HepG2 (cell line): ENCODE data around the gene ERC1. TPM values are rescaled to one million over a fixed set of nuclear protein-coding genes. Genes with fewer than 3 reads are reported as not detected.

Experiments
- ATAC-seq: fragments of 200-7000 bp; cut with Tn5 transposase; 3 replicates; pipeline ENCODE4 v1.9.1; 2020; ENCODE audit warnings: mild to moderate bottlenecking, moderate library complexity
- BruUV-seq: library from RNA; stranded (reverse); fragments of 400-500 nt; replicated peaks from 2 replicates; lab custom pipeline; 2021; lab: Mats Ljungman, UMichigan
- CTCF ChIA-PET: fragments of 300-600 bp; formaldehyde crosslinking; extraction: SDS; loops from one replicate; lab custom pipeline; 2021; ENCODE audit warnings: low total read pairs, inconsistent platforms, low intra/inter-chr PET ratio; lab: Yijun Ruan, JAX
- POLR2A ChIA-PET: fragments of 350-600 bp; sonication (Branson Sonifier 250); formaldehyde crosslinking; loops from one replicate; lab custom pipeline; 2020; ENCODE audit warnings: antibody characterized with exemption, inconsistent platforms; lab: Yijun Ruan, JAX
- DNase-seq: peaks from one replicate; pipeline ENCODE4 v3.0.0-alpha.2; 2015; ENCODE audit warnings: low spot score
- FAIRE-seq: peaks from 3 replicates; lab custom pipeline; 2011; peaks lifted over from hg19 to GRCh38; lab: Jason Lieb, UNC
- H2AFZ ChIP-seq: one replicate; pipeline ENCODE4 v1.6.1; 2011; ENCODE audit warnings: low read length, inconsistent platforms
- H3K27ac ChIP-seq: fragments of 300-600 bp; 3 replicates; pipeline ENCODE4 v1.8.0; 2011; ENCODE audit warnings: mixed run types, mild to moderate bottlenecking, mixed read lengths, low read length, inconsistent platforms; ENCODE audit not compliant: insufficient read depth; ENCODE audit errors: extremely low read length
- H3K27me3 ChIP-seq, 2 experiments: fragments of 200-600 bp in 1 of 2; 2 replicates in 1 of 2; 3 replicates in 1 of 2; pipeline versions ENCODE4 v1.6.0 to v1.8.0; 2011; ENCODE audit warnings: low read length in 2 of 2, mild to moderate bottlenecking in 2 of 2, moderate library complexity in 2 of 2, inconsistent platforms in 1 of 2; ENCODE audit not compliant: insufficient read depth in 2 of 2, control insufficient read depth in 1 of 2
- H3K36me3 ChIP-seq, 2 experiments: fragments of 200-600 bp in 1 of 2; replicated peaks in 1 of 2; 2 replicates in 1 of 2; 3 replicates in 1 of 2; pipeline versions ENCODE4 v1.5.1 to v1.8.0; 2011; ENCODE audit warnings: low read length in 2 of 2, inconsistent platforms in 1 of 2; ENCODE audit not compliant: insufficient read depth in 2 of 2, control insufficient read depth in 1 of 2
- H3K4me1 ChIP-seq: 2 replicates; pipeline ENCODE4 v1.5.1; 2012; ENCODE audit warnings: low read length, inconsistent platforms; ENCODE audit not compliant: insufficient read depth
- H3K4me2 ChIP-seq: 2 replicates; pipeline ENCODE4 v1.6.0; 2011; ENCODE audit warnings: low read depth, low read length, inconsistent platforms
- H3K4me3 ChIP-seq, 3 experiments: fragments of 200-600 bp in 1 of 3; sonication (generic), shearing (Covaris generic) in 1 of 3; replicated peaks in 1 of 3; 2 replicates each; pipeline ENCODE4 v1.5.1; 2011 to 2016; ENCODE audit warnings: low read length in 3 of 3, inconsistent platforms in 2 of 3, low read depth in 2 of 3, mild to moderate bottlenecking in 2 of 3, control low read depth in 1 of 3, mixed read lengths in 1 of 3; ENCODE audit not compliant: insufficient read depth in 1 of 3
- H3K79me2 ChIP-seq: one replicate; pipeline ENCODE4 v1.6.1; 2011; ENCODE audit warnings: low read length, inconsistent platforms; ENCODE audit not compliant: insufficient read depth
- H3K9ac ChIP-seq: 2 replicates; pipeline ENCODE4 v1.6.0; 2011; ENCODE audit warnings: mild to moderate bottlenecking, low read depth, low read length, inconsistent platforms; ENCODE audit not compliant: insufficient read depth
- H3K9me3 ChIP-seq: 2 replicates; pipeline ENCODE4 v1.5.1; 2012; ENCODE audit warnings: mild to moderate bottlenecking, low read length
- H4K20me1 ChIP-seq: 2 replicates; pipeline ENCODE4 v1.6.0; 2011; ENCODE audit warnings: inconsistent platforms, mild to moderate bottlenecking, low read length, moderate library complexity; ENCODE audit not compliant: insufficient read depth
- ERF ChIP-seq: IDR thresholded peaks from 2 replicates; pipeline ENCODE4 v1.6.1; 2018; ENCODE audit warnings: missing biosample characterization, missing genetic modification reagents
- GABPB1 ChIP-seq: IDR thresholded peaks from 2 replicates; pipeline ENCODE4 v1.6.1; 2016; ENCODE audit warnings: mild to moderate bottlenecking, missing genetic modification reagents, moderate library complexity, missing compliant biosample characterization
- ISX ChIP-seq: sonication (generic); formaldehyde crosslinking; conservative IDR thresholded peaks from 2 replicates; pipeline ENCODE4 v1.5.0; 2020; ENCODE audit warnings: missing genetic modification reagents
- SIN3A ChIP-seq: IDR thresholded peaks from 2 replicates; pipeline ENCODE4 v1.6.1; 2011; ENCODE audit warnings: low read depth, mild to moderate bottlenecking, control low read depth, low read length, borderline replicate concordance
- THAP7 ChIP-seq: sonication (generic); formaldehyde crosslinking; IDR thresholded peaks from 2 replicates; pipeline ENCODE4 v1.8.1; 2023; ENCODE audit warnings: mild to moderate bottlenecking, missing genetic modification reagents
- ZFP91 ChIP-seq: sonication (generic); formaldehyde crosslinking; IDR thresholded peaks from 2 replicates; pipeline ENCODE4 v1.9.0; 2022; ENCODE audit warnings: missing genetic modification reagents, mild to moderate bottlenecking, borderline replicate concordance
- ZNF124 ChIP-seq: sonication (generic); formaldehyde crosslinking; IDR thresholded peaks from 2 replicates; pipeline ENCODE4 v1.4.0; 2020; ENCODE audit warnings: missing genetic modification reagents
- ZNF432 ChIP-seq: sonication (generic); formaldehyde crosslinking; IDR thresholded peaks from 2 replicates; pipeline ENCODE4 v1.5.0; 2020; ENCODE audit warnings: missing genetic modification reagents, mild to moderate bottlenecking, borderline replicate concordance
- ZNF460 ChIP-seq: sonication (generic); formaldehyde crosslinking; IDR thresholded peaks from 2 replicates; pipeline ENCODE4 v1.5.1; 2020; ENCODE audit warnings: missing genetic modification reagents, mild to moderate bottlenecking, borderline replicate concordance
- ZNF552 ChIP-seq: sonication (generic); formaldehyde crosslinking; IDR thresholded peaks from 2 replicates; pipeline ENCODE4 v1.9.0; 2022; ENCODE audit warnings: missing genetic modification reagents, mild to moderate bottlenecking, borderline replicate concordance
- ZNF564 ChIP-seq: sonication (generic); formaldehyde crosslinking; IDR thresholded peaks from 2 replicates; pipeline ENCODE4 v1.8.1; 2023; ENCODE audit warnings: mild to moderate bottlenecking, missing genetic modification reagents
- ZNF567 ChIP-seq: sonication (generic); formaldehyde crosslinking; IDR thresholded peaks from 2 replicates; pipeline ENCODE4 v1.8.1; 2023; ENCODE audit warnings: mild to moderate bottlenecking, missing genetic modification reagents, borderline replicate concordance
- ZNF615 ChIP-seq: sonication (generic); formaldehyde crosslinking; IDR thresholded peaks from 2 replicates; pipeline ENCODE4 v1.5.0; 2020; ENCODE audit warnings: mild to moderate bottlenecking, missing genetic modification reagents, borderline replicate concordance
- ZNF75D ChIP-seq: sonication (generic); formaldehyde crosslinking; IDR thresholded peaks from 2 replicates; pipeline ENCODE4 v1.8.1; 2023; ENCODE audit warnings: missing genetic modification reagents, mild to moderate bottlenecking, borderline replicate concordance
- WGBS: methylation state at CpG from one replicate; pipeline ENCODE4 v1.1.6; 2017; ENCODE audit warnings: low lambda C conversion rate; 5-methylcytosine and 5-hydroxymethylcytosine counted together
- in situ Hi-C: cut with HindIII; loops from 2 replicates; pipeline ENCODE4 v1.10.0; 2017; ENCODE audit warnings: low pct_unique_long_range_greater_than_20kb; ENCODE audit not compliant: extremely low pct_ligation_motif_present
- intact Hi-C: fragments of 100-400 bp; cut with micrococcal nuclease; formaldehyde crosslinking; loops from one replicate; pipeline ENCODE4 v1.10.0; 2022; ENCODE audit not compliant: unreplicated experiment
- polyA plus RNA-seq, 8 experiments: library from polyadenylated mRNA; depleted of rRNA in 3 of 8; stranded (reverse) in 7 of 8; unstranded in 1 of 8; fragments of >200 nt; fragmentation: Illumina TruSeq in 4 of 8; extraction: Trizol in 4 of 8; gene quantifications; 2 replicates each; pipeline versions ENCODE4 v1.2.1 to v1.2.3, GENCODE V29; 2011 to 2016; ENCODE audit warnings: low read depth in 4 of 8, missing spikeins in 1 of 8, mixed read lengths in 1 of 8; ENCODE audit not compliant: insufficient read depth in 1 of 8
- total RNA-seq, 5 experiments: library from RNA; depleted of rRNA; stranded (reverse); fragments of >200 nt; fragmentation: Illumina TruSeq; extraction: Trizol; gene quantifications; 2 replicates each; pipeline ENCODE4 v1.2.3, GENCODE V29; 2016; ENCODE audit warnings: low read depth in 1 of 5

ERC1 gene
- total and polyA plus RNA-seq, 2 of the 13 experiments (the other 11 are each of a cell fraction or from before 2014, with no cell fraction given) = 6.1 to 12.4 TPM

- no peak for TF ChIP-seq SIN3A
- TF ChIP-seq ISX (CRISPR knock-in tag) = no peak
- no peak for TF ChIP-seq ZNF432
Observed at GRCh38 chr12:1046727-1047126, 55.7 kb downstream of the ERC1 start (continued).

GRCh38 chr12:1047898-1048660 is 57.1 kb downstream of the ERC1 start:
- in situ Hi-C loops (no loop called here), intact Hi-C loops (no loop called here)
- Histone ChIP-seq H3K9me3 (no peaks in the 10 kb centered on the region), H3K79me2 (peaks cover 3% of the 10 kb centered on the region), H2AFZ (no peak overlapping the region), H4K20me1 (no peaks in the 10 kb centered on the region), H3K4me1 (peaks cover 20% of the 10 kb centered on the region), H3K9ac (no peak overlapping the region), H3K36me3 (no peaks in the 10 kb centered on the region), H3K27ac (no peak overlapping the region), H3K4me2 (no peak overlapping the region), H3K27me3 (no peaks in the 10 kb centered on the region), H3K4me3 (no peak overlapping the region)
- TF ChIP-seq ZNF564 (no peak), THAP7 (CRISPR knock-in tag) (no peak), ZNF552 (CRISPR knock-in tag) (no peak), ZNF75D (CRISPR knock-in tag) (no peak), GABPB1 (no peak), ZNF615 (CRISPR knock-in tag) (no peak), ZFP91 (no peak), ZNF124 (CRISPR knock-in tag) (no peak), ZNF567 (CRISPR knock-in tag) (no peak), ERF (no peak), ZNF460 (CRISPR knock-in tag) (no peak)
- POLR2A ChIA-PET = no interaction called here
- no TSS peak for BruUV-seq
- DNase-seq (no peak), FAIRE-seq (no peak), ATAC-seq (no peak)
- CTCF ChIA-PET = no interaction called here
- WGBS = 93% methylated on average over 8 of the region's 8 CpGs
